CD4-positive, alpha-beta T cell treated with Interleukin-10 for 1 hour (primary cell): ENCODE results near the gene ZNF593.

ENCODE experiments used
- DNase-seq: peaks from one replicate; pipeline ENCODE4 v3.0.0-alpha.2; 2020

Gene ZNF593

DNA sequence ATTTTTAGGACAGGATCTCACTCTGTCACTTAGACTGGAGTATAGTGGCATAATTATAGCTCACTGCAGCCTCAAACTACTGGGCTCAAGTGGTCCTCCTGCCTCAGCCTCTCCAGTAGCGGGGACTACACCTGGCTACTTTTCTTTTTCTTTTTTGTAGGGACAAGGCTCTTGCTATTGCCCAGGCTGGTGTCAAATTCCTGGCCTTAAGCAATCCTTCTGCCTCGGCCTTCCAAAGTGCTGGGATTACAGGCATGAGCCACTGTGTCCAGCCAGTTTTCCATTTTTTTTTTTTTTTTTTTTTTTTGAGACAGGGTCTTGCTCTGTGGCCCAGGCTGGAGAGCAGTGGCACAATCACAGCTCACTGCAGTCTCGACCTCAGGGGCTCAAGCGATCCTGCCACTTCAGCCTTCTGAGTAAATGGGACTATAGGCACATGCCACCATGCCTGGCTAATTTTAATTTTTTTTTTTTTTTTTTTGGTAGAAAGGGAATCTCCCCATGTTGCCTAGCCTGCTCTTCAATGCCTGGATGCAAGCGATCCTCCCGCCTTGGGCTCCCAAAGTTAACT lies 43.7 kb downstream of the ZNF593 start:
- DNase-seq = no peak

DNA sequence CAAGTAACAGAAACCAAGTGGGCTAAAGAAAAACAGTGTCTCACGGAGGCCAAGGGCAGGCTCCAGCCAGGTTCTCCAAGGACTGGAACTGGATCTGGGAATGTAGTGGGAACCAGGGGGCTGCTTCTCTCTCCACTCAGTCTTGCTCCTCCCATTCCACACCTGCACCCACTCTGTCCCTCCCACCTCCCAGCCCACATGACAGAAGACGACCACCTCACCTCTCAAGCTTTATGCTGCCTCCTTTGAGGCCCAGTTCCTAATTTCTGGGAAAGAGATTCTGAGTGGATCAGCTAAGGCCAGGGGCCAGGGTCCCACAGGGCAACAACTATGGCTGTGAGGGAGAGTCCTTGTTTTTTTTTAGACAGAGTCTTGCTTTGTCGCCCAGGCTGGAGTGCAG lies 45.5 kb downstream of the ZNF593 start:
- no peak for DNase-seq

GRCh38 chr1:26218906-26219494 lies 49.3 kb downstream of the ZNF593 start:
- no peak for DNase-seq
